Naive B cell (primary cell): ENCODE data around the gene SLC16A4. TPM values are rescaled to one million over a fixed set of nuclear protein-coding genes. Genes with fewer than 3 reads are reported as not detected.

Experiments
- ATAC-seq, 2 donors: fragments of 150-1000 bp; cut with Tn5 transposase; 2 replicates each; pipeline ENCODE4 v1.10.0; 2021; ENCODE audit warnings: low read depth in 2 of 2, mild to moderate bottlenecking in 2 of 2, moderate library complexity in 2 of 2
- DNase-seq: peaks from one replicate; pipeline ENCODE4 v3.0.0; 2022
- H3K27ac Mint-ChIP-seq, 6 donors: one replicate each; pipeline ENCODE4 v1.8.0; 2020 to 2022; ENCODE audit warnings: mild to moderate bottlenecking in 6 of 6, mixed read lengths in 6 of 6, moderate library complexity in 5 of 6, inconsistent platforms in 2 of 6
- H3K27me3 Mint-ChIP-seq, 3 donors: one replicate each; pipeline ENCODE4 v1.8.0; 2021 to 2022; ENCODE audit warnings: mixed read lengths in 3 of 3, mild to moderate bottlenecking in 1 of 3
- H3K36me3 Mint-ChIP-seq, 2 donors: one replicate each; pipeline ENCODE4 v1.8.0; 2020 to 2022; ENCODE audit warnings: mixed read lengths in 2 of 2, inconsistent platforms in 1 of 2, mild to moderate bottlenecking in 1 of 2
- H3K4me1 Mint-ChIP-seq, 3 donors: one replicate each; pipeline ENCODE4 v1.8.0; 2020 to 2022; ENCODE audit warnings: mixed read lengths in 3 of 3, inconsistent platforms in 1 of 3, mild to moderate bottlenecking in 1 of 3, moderate library complexity in 1 of 3
- H3K4me3 Mint-ChIP-seq, 8 donors: one replicate each; pipeline ENCODE4 v1.8.0; 2020 to 2022; ENCODE audit warnings: mild to moderate bottlenecking in 8 of 8, mixed read lengths in 8 of 8, moderate library complexity in 8 of 8, inconsistent platforms in 2 of 8
- H3K9me3 Mint-ChIP-seq, 7 donors: one replicate each; pipeline ENCODE4 v1.8.0; 2020 to 2022; ENCODE audit warnings: mixed read lengths in 7 of 7, mild to moderate bottlenecking in 5 of 7, inconsistent platforms in 2 of 7, moderate library complexity in 1 of 7
- polyA plus RNA-seq, 6 donors: library from polyadenylated mRNA; unstranded; fragments of 300-500 nt; fragmentation: Illumina TruSeq; gene quantifications; one replicate each; pipeline ENCODE4 v1.2.3, GENCODE V29; 2021; ENCODE audit warnings: low read depth in 6 of 6

Gene SLC16A4
- polyA plus RNA-seq, 6 donors from 2014 or later, result 0.77 to 1.9 (median 1.2) TPM; not detected in 1

DNA sequence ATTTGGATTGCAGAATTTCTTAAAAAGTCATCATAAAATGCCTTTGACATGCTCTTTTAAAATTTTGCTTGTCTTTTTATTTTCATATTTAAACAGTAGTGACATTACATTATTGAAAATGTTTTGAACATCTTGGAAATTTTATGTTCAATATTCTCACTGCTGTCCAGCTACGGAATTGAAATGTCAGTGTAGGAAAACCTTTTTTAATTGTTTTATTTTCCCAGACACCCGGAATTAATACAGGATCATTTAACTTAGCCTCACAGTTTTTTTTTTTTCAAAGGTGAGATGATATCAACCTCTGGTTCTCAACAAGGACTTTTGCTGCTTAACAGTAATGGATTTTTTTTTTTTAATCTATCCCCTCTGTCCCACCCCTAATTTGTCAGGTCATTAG, 47.6 kb downstream of the SLC16A4 start:
- no peak for ATAC-seq
- H3K27me3 Mint-ChIP-seq, result no peaks in the 10 kb centered on the region
- H3K9me3 Mint-ChIP-seq, result no peaks in the 10 kb centered on the region
- no peak for DNase-seq
- peak overlapping the region in 3 of 6 donors; percentile 10 to 69 (median 53) for H3K27ac Mint-ChIP-seq
- H3K4me3 Mint-ChIP-seq, result peak overlapping the region in 6 of 8 donors; percentile 17 to 77 (median 66)
- peaks cover 0 to 2% of the 10 kb centered on the region in 2 donors for H3K36me3 Mint-ChIP-seq
- peaks cover 58 to 71% (median 60%) of the 10 kb centered on the region in 3 donors for H3K4me1 Mint-ChIP-seq

DNA sequence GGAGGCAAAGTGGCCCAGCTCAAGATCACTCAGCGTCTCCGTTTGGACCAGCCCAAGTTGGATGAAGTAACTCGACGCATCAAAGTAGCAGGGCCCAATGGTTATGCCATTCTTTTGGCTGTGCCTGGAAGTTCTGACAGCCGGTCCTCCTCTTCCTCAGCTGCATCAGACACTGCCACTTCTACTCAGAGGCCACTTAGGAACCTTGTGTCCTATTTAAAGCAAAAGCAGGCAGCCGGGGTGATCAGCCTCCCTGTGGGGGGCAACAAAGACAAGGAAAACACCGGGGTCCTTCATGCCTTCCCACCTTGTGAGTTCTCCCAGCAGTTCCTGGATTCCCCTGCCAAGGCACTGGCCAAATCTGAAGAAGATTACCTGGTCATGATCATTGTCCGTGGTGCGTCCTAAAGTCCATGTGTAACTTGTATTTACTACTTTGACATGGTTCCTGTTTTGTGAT, 48.9 kb downstream of the SLC16A4 start:
- DNase-seq, result no peak
- no peak for ATAC-seq

DNA sequence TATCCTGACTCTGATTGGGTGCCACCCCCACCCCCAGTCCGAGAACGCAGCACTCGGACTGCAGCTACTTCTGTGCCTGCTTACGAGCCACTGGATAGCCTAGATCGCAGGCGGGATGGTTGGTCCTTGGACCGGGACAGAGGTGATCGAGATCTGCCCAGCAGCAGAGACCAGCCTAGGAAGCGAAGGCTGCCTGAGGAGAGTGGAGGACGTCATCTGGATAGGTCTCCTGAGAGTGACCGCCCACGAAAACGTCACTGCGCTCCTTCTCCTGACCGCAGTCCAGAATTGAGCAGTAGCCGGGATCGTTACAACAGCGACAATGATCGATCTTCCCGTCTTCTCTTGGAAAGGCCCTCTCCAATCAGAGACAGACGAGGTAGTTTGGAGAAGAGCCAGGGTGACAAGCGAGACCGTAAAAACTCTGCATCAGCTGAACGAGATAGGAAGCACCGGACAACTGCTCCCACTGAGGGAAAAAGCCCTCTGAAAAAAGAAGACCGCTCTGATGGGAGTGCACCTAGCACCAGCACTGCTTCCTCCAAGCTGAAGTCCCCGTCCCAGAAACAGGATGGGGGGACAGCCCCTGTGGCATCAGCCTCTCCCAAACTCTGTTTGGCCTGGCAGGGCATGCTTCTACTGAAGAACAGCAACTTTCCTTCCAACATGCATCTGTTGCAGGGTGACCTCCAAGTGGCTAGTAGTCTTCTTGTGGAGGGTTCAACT, 49.5 kb downstream of the SLC16A4 start:
- Mint-ChIP-seq H3K4me3 (peak overlapping the region in 4 of 8 donors; percentile 54 to 76 (median 70)), H3K36me3 (no peaks in the 10 kb centered on the region), H3K27me3 (no peaks in the 10 kb centered on the region), H3K9me3 (no peaks in the 10 kb centered on the region), H3K4me1 (peaks cover 44 to 64% (median 58%) of the 10 kb centered on the region in 3 donors), H3K27ac (peak overlapping the region in 2 of 6 donors; percentile 67 to 86)
- DNase-seq, result no peak
- no peak for ATAC-seq

More for the DNA sequence above, 48.9 kb downstream of the SLC16A4 start:
- Mint-ChIP-seq H3K27me3 (no peaks in the 10 kb centered on the region), H3K4me1 (peaks cover 48 to 69% (median 59%) of the 10 kb centered on the region in 3 donors), H3K4me3 (peak overlapping the region in 3 of 8 donors; percentile 54 to 76 (median 73)), H3K36me3 (no peaks in the 10 kb centered on the region), H3K27ac (peak overlapping the region in 1 of 6 donors; percentile 60), H3K9me3 (no peaks in the 10 kb centered on the region)

DNA sequence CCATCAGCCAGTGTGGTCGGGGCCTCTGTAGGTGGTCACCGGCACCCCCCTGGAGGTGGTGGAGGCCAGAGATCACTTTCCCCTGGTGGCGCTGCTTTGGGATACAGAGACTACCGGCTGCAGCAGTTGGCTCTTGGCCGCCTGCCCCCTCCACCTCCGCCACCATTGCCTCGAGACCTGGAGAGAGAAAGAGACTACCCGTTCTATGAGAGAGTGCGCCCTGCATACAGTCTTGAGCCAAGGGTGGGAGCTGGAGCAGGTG, 50.7 kb downstream of the SLC16A4 start:
- H3K36me3 Mint-ChIP-seq, result no peaks in the 10 kb centered on the region
- no peak overlapping the region for H3K4me3 Mint-ChIP-seq
- H3K4me1 Mint-ChIP-seq, result peaks cover 35 to 58% (median 51%) of the 10 kb centered on the region in 3 donors
- H3K27me3 Mint-ChIP-seq, result no peaks in the 10 kb centered on the region
- H3K9me3 Mint-ChIP-seq, result no peaks in the 10 kb centered on the region
- peak overlapping the region in 2 of 6 donors; percentile 87 to 91 for H3K27ac Mint-ChIP-seq
- ATAC-seq, result no peak
- DNase-seq, result no peak

DNA sequence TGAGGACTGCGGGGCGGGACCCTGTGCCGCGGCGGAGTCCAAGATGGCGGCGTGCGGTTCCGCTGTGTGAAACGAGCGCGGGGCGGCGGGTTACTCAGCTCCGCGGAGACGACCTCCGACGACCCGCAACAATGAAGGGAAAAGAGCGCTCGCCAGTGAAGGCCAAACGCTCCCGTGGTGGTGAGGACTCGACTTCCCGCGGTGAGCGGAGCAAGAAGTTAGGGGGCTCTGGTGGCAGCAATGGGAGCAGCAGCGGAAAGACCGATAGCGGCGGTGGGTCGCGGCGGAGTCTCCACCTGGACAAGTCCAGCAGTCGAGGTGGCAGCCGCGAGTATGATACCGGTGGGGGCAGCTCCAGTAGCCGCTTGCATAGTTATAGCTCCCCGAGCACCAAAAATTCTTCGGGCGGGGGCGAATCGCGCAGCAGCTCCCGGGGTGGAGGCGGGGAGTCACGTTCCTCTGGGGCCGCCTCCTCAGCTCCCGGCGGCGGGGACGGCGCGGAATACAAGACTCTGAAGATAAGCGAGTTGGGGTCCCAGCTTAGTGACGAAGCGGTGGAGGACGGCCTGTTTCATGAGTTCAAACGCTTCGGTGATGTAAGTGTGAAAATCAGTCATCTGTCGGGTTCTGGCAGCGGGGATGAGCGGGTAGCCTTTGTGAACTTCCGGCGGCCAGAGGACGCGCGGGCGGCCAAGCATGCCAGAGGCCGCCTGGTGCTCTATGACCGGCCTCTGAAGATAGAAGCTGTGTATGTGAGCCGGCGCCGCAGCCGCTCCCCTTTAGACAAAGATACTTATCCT, 51.2 kb downstream of the SLC16A4 start:
- Mint-ChIP-seq H3K27me3 (no peaks in the 10 kb centered on the region), H3K36me3 (no peaks in the 10 kb centered on the region), H3K4me3 (no peak overlapping the region), H3K4me1 (peaks cover 35 to 55% (median 50%) of the 10 kb centered on the region in 3 donors), H3K27ac (peak overlapping the region in 2 of 6 donors; percentile 87 to 91), H3K9me3 (no peaks in the 10 kb centered on the region)
- DNase-seq, result no peak
- ATAC-seq, result no peak

DNA sequence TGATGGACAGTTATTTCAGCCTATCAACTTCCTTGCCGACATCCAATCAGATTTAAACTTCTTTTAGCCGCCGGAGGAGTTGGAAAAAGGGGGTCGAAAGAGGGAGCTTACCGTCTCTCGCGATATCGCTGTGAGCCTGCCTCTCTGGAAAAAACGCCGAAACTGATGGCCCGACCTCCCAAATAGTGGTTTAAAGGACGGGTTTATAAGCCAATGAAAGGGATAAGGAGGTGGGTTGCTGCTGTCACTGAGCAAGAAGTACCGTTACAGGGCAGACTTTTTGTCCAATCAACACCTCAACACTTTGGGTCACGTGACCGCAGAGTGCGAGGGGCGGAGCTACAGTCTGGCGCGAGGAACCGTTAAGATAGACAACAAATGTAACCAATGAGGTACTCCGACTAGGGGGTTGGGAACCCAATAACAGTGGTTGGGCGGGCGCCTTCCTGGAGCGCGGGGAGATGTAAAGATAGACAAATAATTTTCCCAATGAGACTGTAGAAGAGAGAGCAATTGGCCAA, 51.9 kb downstream of the SLC16A4 start, which contains the start of gene RBM15:
RBM15 (plus strand) TSS at position 492 of the 521 bp plus-strand sequence; CDS start at position 521, 29 bp downstream.
- Mint-ChIP-seq H3K36me3 (no peaks in the 10 kb centered on the region), H3K9me3 (no peaks in the 10 kb centered on the region), H3K4me1 (peaks cover 31 to 48% (median 44%) of the 10 kb centered on the region in 3 donors), H3K4me3 (no peak within 1 kb of the TSS), H3K27me3 (no peaks in the 10 kb centered on the region), H3K27ac (peak within 1 kb of the TSS in 3 of 6 donors; percentile 87 to 98 (median 97))
- peak; percentile 67 to 73 for ATAC-seq
- peak; percentile 98 for DNase-seq

DNA sequence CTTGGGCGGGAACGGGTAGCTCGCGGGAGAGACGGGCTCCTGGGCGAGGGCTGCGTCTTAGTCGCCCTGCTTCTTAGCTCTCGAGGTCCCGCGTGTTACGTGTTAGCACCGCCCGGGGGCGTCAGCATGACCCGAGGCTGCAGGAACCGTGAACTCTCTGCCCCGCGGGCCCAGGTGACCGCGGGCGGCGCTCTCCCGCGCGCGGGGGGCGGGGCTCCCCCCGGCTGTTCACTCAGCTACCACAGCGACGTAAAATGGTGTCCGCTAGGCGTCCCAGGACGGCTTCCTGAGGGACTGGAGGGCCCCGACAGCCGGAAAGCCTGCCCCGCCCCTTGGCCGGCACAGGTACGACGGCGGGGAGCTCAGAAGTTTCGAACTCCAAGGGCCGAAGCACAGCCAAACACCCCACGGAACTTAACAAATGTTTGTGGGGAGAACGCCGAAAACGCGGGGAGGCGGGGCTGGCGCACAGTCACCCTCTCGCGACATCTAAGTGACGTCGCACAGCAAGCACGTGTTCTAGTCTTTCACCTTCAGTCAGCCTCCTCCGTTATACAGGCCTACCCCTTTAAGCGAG, 52.4 kb downstream of the SLC16A4 start:
- no peaks in the 10 kb centered on the region for H3K9me3 Mint-ChIP-seq
- ATAC-seq (peak; percentile 71 to 72), DNase-seq (peak; percentile 98)
- no peaks in the 10 kb centered on the region for H3K27me3 Mint-ChIP-seq
- no peaks in the 10 kb centered on the region for H3K36me3 Mint-ChIP-seq
- H3K4me1 Mint-ChIP-seq, result peaks cover 28 to 43% (median 39%) of the 10 kb centered on the region in 3 donors
- H3K4me3 Mint-ChIP-seq, result no peak overlapping the region
- peak overlapping the region in 2 of 6 donors; percentile 97 to 98 for H3K27ac Mint-ChIP-seq

DNA sequence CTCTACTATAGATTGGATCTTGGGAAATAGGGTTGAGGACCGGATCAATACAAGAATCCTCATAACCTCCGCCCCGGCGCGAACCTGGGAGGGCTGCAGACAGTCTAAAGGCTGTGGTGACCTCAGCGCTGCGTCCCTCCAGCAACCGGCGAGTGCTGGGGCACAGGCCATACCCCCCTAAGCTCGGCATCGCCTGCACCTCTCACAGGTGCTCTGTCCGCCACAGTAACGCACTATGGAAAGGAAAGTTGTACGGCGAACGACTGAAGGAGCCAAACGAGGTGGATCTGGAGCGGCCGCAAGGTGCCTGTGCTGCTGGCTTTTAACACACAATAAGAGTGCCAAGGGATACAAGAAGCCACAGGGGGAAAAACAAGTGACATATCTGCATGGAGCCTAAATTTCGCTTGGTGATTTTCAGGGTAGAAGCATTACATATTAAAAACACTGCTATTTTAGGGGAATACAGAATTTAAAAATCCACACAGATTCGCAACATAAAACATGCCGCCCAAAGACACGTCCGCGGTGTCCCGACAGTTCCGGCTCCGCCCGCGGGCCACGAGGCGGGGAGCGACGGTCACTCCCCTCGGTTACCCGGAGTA, 53.0 kb downstream of the SLC16A4 start:
- Mint-ChIP-seq H3K4me3 (no peak overlapping the region), H3K9me3 (no peaks in the 10 kb centered on the region), H3K27me3 (no peaks in the 10 kb centered on the region), H3K4me1 (peaks cover 25 to 37% (median 34%) of the 10 kb centered on the region in 3 donors), H3K27ac (peak overlapping the region in 2 of 6 donors; percentile 97 to 98), H3K36me3 (no peaks in the 10 kb centered on the region)
- ATAC-seq (no peak), DNase-seq (no peak)

DNA sequence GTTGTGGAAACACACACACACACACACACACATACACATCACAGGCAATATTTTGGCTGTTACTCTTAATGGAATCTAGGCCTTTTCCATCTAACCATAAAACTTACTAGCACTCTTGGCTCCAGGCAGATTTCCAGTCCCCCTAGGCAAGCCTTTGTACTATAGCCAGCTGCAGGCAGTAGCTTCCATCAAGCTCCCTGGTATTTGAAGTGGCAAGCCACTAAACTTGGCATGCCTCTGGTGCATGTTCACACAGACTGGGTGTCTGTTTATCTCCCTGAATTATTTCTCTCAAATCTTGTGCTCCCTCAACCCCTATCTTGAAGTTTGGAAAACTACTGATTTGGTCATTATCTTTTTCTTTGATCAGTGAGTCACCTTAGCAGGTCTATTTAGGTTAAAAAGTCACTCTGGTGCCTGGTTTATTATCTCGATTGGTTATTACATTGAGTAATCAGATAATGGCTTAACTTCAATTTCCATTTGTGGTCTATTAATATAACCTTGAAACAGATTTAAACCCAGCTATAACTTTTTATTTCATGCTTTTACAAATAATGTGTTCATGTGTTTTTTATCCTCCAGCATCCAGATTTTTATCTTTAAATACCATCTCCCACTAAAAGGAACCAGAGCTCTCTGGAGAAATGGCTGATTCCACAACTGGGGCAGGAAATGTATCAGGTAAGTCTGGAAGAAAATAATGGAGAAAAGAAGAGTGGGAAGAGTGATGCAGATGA, 54.4 kb downstream of the SLC16A4 start:
- Mint-ChIP-seq H3K27me3 (no peaks in the 10 kb centered on the region), H3K4me3 (peak overlapping the region in 5 of 8 donors; percentile 17 to 64 (median 42)), H3K27ac (peak overlapping the region in 2 of 6 donors; percentile 47 to 60), H3K4me1 (peaks cover 13 to 25% (median 23%) of the 10 kb centered on the region in 3 donors), H3K9me3 (no peaks in the 10 kb centered on the region), H3K36me3 (no peaks in the 10 kb centered on the region)
- no peak for ATAC-seq
- no peak for DNase-seq

DNA sequence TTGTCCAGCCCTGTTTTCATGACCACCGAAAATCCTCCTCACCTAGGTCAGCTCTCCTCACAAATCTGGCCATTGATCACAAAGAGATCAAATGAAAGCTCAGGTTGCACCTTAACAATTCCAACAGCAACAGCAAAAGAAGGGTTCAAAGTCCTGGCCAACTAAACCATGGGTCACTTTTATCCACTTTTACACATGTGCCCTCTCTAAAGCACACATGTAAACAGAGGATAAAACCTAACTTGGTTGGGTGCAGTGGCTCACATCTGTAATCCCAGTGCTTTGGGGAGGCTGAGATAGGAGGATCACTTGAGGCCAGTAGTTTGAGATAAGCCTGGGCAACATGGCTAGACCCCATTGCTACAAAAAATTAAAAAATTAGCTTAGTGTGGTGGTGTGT, 55.6 kb downstream of the SLC16A4 start:
- H3K27me3 Mint-ChIP-seq, result no peaks in the 10 kb centered on the region
- peaks cover 0 to under 1% of the 10 kb centered on the region in 2 donors for H3K36me3 Mint-ChIP-seq
- no peak overlapping the region for H3K4me3 Mint-ChIP-seq
- H3K27ac Mint-ChIP-seq, result peak overlapping the region in 1 of 6 donors; percentile 47
- H3K4me1 Mint-ChIP-seq, result peaks cover 3 to 13% (median 11%) of the 10 kb centered on the region in 3 donors
- ATAC-seq, result no peak
- DNase-seq, result no peak
- H3K9me3 Mint-ChIP-seq, result no peaks in the 10 kb centered on the region

DNA sequence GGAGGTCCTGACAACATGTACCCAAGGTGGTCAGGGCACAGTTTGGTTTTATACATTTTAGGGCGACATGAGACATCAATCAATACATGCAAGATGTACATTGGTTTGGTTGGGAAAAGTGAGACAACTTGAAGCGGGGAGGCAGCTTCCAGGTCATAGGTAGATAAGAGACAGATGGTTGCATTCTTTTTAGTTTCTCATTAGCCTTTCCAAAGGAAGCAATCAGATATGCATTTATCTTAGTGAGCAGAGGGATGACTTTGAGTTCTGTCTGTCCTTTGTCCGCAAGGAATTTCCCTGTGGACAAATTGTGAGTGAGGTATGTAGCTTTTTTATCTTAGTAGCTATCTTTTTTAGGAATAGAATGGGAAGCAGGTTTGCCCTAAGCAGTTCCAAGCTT, 62.1 kb downstream of the SLC16A4 start:
- Mint-ChIP-seq H3K27ac (no peak overlapping the region), H3K36me3 (peaks cover 0 to 10% of the 10 kb centered on the region in 2 donors)

DNA sequence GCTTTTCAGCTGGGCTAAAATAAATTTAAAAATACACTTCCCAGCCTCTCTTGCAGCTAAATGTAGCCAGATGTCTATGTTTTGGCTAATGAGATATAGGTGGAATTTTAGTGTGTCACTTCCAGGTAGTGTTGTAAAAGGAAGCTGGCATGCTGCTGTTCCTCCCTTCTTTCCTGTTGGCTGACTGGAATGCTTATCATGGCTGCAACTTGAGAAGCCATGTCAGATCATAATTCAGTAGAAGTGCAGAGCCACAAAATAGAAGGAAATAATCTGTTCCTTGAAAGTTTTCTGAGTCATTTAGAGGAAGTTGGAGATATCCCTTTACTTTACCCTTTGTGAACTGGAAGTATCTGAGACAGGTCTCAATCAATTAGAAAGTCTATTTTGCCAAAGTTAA, 62.6 kb downstream of the SLC16A4 start:
- Mint-ChIP-seq H3K4me3 (peak overlapping the region in 1 of 8 donors; percentile 18), H3K27me3 (no peaks in the 10 kb centered on the region), H3K36me3 (peaks cover 0 to 10% of the 10 kb centered on the region in 2 donors), H3K9me3 (no peaks in the 10 kb centered on the region), H3K4me1 (no peaks in the 10 kb centered on the region), H3K27ac (no peak overlapping the region)
- no peak for DNase-seq
- no peak for ATAC-seq

More for the DNA sequence above, 62.1 kb downstream of the SLC16A4 start:
- ATAC-seq (no peak), DNase-seq (no peak)
- no peaks in the 10 kb centered on the region for H3K27me3 Mint-ChIP-seq
- peak overlapping the region in 1 of 8 donors; percentile 18 for H3K4me3 Mint-ChIP-seq
- no peaks in the 10 kb centered on the region for H3K9me3 Mint-ChIP-seq
- H3K4me1 Mint-ChIP-seq, result no peaks in the 10 kb centered on the region
